HG03342 (cell line): ENCODE results near the gene KRTDAP.

Experiments
- ATAC-seq: cut with Tn5 transposase; IDR thresholded peaks from one replicate; pipeline ENCODE4 v1.9.1; 2021; ENCODE audit warnings: mild to moderate bottlenecking, moderate library complexity; ENCODE audit not compliant: unreplicated experiment

KRTDAP gene

DNA sequence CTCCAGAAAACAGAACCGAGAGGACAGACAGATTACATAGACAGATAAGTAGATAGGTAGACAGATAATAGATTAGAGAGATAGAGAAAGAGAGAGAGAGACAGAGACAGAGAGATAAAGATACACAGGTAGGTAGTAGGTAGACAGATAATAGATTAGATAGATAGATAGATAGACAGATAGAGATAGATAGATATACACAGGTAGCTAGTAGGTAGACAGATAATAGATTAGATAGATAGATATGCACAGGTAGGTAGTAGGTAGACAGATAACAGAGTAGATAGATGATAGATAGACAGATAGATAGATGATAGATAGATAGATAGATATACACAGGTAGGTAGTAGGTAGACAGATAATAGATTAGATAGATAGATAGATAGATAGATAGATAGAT lies 32.1 kb downstream of the KRTDAP start:
- no peak for ATAC-seq

DNA sequence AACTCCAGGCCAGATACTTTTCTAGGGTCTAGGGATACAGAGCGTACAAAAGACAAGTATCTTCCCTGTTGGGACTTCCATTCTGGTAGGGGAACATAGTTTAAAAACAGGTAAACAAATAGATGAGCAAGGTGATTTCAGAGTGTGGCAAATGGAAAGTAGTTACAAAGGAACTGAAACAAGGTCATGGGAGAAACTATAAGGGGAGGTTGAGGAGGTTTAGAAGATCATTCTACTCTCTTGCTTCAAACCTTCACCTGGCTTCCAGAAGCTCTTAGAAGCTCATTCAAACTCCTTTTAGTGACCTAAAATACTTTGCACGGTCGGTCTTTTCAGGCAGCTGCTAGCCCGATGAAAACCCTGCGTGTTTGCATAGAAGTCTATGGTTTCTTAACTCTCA lies 33.1 kb downstream of the KRTDAP start:
- no peak for ATAC-seq

DNA sequence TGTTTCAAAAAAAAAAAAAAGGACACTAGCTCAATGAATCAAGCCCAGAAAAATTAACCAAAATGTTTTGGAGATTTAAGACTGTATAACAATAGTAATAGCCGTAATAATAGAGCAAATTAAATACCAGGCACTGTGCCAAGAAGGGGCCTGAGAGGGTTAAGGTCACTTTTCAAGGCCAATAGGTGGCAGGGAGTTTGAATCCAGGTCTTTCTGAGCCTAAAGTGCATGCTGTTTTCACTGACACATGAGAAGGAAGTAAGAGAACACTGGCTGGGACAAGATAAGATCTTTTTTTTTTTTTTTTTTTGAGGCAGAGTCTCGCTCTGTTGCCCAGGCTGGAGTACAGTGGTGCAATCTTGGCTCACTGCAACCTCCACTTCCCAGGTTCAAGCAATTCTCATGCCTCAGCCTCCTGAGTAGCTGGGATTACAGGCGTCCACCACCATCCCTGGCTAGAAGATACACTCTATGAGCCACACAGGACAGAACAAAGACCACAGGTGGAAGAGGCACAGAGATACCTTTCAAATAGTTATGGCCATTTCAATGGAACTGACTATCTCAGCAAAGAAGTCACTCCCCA lies 34.6 kb downstream of the KRTDAP start:
- ATAC-seq = no peak

DNA sequence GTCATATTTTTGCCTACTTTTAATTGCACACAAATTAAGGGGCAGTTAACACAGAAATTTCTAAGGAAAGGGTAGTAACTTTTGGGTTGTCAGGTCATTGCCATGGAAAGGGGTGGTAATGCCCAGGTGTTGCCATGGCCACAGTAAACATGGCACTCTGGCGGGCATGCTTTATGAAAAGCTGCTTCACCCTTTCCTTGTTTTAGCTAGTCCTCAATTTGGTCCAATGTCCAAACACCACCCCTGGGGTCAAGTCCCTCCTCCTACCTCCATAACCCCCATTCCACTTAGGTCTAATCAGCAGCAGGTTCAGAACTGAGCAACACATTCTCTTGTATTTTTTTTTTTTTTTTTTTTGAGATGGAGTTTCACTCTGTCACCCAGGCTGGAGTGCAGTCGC lies 35.6 kb downstream of the KRTDAP start:
- no peak for ATAC-seq

DNA sequence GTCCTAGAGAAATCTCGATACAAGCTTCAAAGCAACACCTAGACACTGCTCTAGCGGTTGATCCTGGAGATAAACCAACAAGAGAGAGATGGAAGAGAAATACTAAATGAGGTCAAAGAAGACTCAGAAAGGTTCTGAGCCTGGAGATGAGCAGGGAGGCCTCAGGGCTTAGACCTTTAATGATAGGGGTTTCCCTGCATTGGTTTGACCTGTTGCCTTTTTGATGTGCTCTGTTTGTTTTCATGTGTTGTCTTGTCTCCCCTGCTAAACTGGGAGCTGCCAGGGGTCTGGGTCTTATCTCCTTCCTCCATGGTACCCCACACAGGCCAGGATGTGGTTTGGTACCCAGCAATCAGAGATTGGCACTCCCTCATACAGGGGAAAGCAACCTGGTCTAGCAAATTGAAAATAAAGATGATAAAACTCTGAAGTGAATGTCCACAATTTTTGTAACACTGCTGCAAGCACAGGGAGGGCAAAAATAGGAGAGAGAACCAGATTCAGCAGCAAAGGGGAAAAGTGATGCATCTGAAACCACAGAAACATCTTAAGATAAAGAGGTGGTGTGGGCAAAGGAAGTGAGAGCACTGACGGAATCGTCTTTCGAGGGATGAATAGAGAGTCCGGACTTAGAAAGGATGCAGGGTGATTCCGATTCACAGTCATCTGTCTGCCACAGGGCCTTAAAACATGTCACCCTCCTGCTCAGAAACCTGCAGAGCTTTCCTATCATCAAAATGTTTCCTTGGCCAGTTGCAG lies 38.7 kb downstream of the KRTDAP start:
- ATAC-seq = no peak

DNA sequence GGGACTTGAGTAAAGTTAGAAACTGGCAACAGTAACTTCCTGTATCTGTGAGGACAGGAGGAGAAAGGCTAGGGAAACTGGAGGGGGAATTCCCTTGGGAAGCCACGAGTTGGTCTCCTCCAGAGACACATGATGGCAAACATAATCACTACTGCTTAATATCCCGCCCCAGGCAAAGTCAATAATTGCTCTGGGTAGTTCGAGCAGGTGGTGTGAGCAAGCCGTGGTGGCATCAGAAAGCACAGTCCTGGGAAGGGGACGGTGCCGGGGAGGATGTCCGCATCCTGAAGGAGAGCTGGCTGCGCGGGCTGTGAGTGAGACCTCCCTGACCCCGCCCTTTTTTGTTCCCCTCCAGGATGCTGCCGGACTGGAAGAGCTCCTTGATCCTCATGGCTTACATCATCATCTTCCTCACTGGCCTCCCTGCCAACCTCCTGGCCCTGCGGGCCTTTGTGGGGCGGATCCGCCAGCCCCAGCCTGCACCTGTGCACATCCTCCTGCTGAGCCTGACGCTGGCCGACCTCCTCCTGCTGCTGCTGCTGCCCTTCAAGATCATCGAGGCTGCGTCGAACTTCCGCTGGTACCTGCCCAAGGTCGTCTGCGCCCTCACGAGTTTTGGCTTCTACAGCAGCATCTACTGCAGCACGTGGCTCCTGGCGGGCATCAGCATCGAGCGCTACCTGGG lies 40.8 kb downstream of the KRTDAP start:
- ATAC-seq = no peak

DNA sequence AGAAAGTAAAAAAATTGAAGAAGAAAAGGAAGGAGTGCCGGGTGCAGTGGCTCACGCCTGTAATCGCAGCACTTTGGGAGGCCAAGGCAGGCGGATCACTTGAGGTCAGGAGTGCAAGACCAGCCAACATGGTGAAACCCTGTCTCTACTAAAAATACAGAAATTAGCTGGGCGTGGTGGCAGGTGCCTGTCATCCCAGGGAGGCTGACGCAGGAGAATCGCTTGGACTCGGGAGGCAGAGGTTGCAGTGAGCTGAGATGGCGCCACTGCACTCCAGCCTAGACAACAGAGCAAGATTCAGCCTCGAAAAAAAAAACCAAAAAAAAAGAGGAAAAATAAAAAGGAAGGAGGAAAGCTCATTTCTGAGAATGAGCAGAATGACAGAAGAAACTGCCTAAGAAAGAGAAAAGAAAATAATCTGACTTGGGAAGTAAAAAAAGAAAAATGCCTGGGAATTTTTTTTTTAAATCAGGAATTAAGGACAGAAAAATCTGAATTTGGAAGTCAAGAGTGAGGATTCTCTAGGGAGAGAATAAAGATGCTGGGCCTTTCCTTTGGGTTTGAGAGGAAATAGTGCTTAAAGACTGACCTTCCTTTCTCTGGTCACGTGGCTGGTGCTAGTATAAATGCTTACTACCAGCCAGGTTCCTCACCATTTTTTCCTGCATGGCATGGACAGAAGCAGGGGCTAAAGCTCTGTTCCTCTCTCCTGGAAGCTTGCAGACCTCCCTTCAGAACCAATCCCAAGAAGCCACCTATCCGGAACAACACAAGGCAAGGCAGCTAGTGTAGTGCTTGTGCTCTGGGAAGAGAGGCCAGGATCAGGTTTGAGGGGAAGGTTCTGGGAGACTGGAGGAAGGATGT lies 42.4 kb downstream of the KRTDAP start, which contains the start of gene FFAR2:
FFAR2 (plus strand) TSS at position 652 of the 864 bp plus-strand sequence. CDS start 1,458 bp downstream, outside the sequence.
- no peak for ATAC-seq

DNA sequence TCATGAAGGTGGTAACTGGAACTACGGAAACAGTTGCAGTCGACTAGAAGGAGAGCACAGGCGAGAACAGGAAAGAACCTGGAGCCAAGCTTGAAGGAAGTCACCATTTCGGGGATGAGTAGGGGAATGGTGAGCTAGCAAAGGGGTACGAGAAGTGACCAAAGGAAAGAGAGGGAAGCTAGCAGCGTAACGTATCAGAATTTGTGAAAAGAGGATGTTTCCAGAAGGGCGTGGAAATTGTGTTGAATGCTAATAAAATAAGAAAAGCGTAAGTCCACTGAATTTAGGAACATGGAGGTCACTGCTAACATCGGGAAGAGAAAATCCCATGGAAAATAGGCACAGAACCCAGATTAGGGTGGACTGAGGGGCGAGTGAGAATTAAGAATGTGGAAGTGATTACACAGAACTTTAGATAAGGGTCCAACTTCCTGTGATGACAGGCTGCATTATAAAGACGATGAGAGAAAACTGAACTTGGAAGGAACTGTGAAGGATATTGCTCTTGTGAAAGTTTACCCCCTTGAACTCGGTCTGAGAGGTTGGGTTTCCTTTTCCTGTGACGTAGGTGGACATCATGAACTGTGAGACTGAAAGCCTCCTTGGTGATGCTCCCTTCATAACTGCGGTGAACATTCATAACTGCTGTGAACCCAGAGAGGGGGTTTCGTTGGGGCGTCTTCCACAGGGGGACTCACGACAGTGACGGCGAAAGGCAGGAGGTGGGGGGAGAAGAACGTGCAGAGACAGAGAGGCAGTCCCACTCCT lies 44.3 kb downstream of the KRTDAP start:
- ATAC-seq = no peak

DNA sequence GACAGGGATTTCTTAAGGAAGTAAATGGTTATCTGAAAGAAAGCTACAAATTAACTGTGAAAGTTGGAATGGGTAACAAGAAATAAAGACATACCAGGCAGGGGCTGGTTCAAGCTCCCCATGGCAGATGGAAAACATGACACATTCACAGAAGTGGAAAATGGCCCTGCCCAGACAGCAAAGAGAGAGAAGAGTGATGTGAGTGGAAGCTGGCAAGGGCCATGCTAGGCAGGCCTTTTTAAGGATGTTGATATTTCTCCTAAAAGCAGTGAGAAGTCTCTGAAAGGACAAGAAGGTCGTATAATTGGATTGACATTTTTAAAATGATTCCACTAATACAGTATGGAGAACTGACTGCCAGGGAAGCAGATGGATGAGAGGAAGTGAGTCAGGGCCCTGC lies 45.5 kb downstream of the KRTDAP start:
- ATAC-seq = no peak

DNA sequence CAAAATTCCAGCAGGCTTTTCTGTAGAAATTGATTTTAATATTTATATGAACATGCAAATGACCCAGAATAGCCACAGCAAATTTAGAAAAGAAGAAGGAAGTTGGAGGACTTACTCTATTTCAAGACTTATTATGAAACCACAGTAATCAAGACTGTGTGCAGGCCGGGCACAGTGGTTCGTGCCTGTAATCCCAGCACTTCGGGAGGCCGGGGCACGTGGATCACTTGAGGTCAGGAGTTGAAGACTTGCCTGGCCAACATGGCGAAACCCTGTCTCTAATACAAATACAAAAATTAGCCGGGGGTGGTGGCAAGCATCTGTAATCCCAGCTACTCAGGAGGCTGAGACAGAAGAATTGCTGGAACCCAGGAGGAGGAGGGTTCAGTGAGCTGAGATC lies 48.2 kb downstream of the KRTDAP start:
- ATAC-seq = no peak

DNA sequence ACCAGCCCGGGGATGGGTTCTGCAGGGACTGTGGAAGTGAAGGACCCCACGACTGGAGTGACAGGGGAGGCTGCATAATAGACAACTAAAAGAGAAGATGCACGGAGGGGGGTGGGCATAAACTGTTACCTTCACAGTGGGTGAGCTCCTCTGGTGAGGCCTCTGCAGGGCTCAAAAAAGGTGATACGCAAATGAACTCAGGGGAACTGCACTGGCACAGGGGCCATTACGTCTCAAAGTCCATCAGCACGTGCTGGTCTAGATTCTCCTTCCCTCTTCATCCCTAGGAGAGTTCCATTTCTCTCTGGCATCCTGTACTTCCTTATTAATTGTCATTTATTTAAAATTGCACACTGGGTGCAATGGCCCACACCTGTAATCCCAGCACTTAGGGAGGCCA lies 50.3 kb downstream of the KRTDAP start:
- no peak for ATAC-seq

DNA sequence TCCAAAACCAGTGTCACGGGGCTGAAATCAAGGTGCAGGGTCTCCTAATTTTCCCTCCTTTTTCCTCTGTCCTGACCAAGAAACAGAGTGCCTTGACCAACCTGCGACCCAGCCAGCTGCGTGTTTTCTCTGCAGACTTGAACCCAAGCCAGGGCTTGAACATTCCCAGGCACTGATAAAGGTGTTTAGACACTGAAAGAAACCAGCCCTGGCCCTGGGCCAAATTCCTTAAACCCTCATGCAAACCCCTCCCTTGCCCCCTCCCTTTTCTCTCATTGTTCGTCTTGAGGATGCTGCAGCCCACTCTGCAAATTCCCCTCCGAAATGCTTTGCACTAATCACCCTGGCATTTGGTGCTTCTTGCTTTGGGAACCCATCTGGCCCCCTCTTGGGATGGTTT lies 51.7 kb downstream of the KRTDAP start:
- no peak for ATAC-seq

DNA sequence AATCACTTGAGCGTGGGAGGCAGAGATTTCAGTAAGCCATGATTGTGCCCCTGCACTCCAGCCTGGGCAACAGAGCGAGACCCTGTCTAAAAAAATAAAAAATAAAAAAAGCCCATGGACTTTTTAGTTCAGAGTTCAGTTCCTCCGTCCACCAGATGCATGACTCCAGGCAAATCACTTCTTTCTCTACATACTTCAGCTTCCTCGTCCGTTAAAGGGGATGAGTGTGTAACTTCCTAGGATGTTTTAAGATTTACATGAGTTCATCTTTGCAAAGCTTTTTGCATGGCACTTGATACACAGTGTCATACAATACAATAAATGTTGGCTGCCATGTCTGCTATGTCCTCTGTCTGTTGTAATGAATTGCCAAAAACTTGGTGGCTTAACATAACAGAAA lies 52.2 kb downstream of the KRTDAP start:
- no peak for ATAC-seq

DNA sequence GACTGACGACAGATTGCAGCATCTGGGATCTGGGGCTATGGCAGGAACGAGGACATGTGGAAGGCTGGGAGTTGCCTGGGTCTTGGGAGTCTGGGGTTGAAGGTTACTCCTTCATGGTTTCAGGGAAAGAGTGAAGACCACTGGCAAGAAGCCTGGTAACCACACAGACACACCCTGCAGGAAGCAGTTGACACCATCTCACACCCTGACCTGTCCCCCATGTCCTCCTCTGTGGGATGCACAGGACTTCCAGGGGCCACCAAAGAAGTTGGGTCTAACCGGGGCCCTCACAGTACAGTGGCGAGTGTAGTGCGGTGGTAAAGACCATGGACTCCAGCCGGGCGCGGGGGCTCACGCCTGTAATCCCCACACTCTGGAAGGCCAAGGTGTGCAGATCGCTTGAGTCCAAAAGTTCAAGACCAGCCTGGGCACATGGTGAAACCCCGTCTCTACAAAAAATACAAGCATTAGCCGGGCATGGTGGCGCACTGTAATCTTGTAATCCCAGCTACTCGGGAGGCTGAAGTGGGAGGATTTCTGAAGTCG lies 52.8 kb downstream of the KRTDAP start:
- ATAC-seq = no peak
